Stimulated activated CD8-positive, alpha-beta memory T cell treated with anti-CD3 and anti-CD28 coated beads, Interleukin-7, amount 100 ng/mL, for 48 hours (primary cell): ENCODE results near the gene ALKBH2.

Source experiments
- DNase-seq, 2 donors: peaks; one replicate each; pipeline ENCODE4 v3.0.0-alpha.2; 2020; ENCODE audit warnings: low read depth in 1 of 2; ENCODE audit errors: extremely low read depth in 1 of 2

ALKBH2 gene

DNA sequence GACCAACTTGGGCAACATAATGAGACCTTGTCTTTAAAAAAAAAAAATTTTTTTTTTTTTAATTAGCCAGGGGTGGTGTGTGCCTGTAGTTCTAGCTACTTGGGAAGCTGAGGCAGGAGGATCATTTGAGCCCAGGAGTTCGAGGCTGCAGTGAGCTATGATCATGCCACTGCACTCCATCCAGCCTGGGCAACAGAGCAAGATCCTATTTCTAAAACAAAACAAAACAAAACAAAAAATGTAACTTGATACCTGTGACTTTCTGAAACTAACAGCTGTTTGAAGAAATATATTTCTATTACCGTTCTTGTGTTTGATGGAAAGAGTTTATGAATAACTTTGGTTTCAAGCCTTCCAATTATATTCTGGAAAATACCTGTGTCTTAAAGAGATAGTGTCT lies 21.4 kb upstream of the ALKBH2 start:
- no peak for DNase-seq

DNA sequence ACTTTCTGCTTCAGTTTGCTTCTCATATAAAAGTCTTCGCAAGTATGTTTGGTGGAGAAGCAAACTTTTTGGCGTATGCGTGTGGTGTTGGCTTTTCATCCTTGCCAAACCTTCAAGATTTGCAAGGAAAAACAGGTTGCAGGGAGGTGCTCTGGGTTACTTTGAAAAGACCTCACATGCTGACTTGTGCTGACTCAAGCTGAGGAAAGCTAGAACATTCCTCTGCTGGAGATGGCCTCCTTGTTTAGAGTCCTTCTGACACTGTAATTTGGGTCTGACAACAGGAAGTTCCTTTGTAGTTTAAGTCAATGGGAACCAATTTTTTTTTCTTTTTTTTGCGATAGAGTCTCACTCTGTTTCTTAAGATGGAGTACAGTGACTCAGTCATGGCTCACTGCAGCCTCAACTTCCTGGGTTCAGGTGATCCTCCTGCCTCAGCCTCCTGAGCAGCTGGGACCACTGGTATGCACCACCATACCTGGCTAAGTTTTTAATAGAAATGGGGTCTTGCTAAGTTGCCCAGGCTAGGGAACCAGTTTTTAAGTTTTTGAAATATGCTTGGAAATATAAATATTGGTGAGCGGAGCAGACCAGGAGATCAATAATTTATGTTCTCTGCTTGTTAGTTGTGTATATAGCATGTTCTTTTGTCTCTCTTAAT lies 20.5 kb upstream of the ALKBH2 start:
- DNase-seq = no peak

GRCh38 chr12:109112720-109113465 lies 19.6 kb upstream of the ALKBH2 start:
- no peak for DNase-seq

DNA sequence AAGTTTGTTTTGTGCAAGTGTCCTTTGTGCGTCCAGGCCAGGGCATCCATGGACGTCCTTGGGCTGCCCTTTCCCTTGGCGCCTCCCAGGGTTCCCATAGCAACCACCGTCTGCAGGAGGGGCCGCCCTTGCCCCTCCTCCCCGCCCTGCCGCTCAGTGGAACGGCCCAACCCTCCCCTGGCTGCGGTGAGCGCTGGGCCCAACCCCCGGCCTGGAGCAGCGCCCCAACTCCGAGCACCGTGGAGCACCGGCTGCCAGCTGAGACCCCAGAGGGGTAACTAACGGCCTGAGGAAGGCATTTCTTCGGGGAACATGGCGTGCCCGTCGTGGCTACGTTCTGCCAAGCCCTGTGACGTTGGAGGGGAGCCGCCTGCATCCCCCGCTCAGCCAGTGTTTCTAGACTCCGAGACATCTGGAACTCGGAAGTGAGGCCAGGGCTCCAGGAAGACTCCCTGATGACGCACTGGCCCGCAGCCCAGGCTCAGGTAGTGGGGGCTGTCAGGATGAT lies 17.8 kb upstream of the ALKBH2 start:
- DNase-seq = peak in 1 of 2 donors; percentile 44

GRCh38 chr12:109109746-109110350 lies 16.6 kb upstream of the ALKBH2 start:
- no peak for DNase-seq

GRCh38 chr12:109105176-109105575 lies 11.9 kb upstream of the ALKBH2 start:
- DNase-seq = no peak

GRCh38 chr12:109102491-109102890 lies 9.2 kb upstream of the ALKBH2 start:
- no peak for DNase-seq

- DNase-seq = no peak
Measured at GRCh38 chr12:109100741-109101140, 7.5 kb upstream of the ALKBH2 start.

DNA sequence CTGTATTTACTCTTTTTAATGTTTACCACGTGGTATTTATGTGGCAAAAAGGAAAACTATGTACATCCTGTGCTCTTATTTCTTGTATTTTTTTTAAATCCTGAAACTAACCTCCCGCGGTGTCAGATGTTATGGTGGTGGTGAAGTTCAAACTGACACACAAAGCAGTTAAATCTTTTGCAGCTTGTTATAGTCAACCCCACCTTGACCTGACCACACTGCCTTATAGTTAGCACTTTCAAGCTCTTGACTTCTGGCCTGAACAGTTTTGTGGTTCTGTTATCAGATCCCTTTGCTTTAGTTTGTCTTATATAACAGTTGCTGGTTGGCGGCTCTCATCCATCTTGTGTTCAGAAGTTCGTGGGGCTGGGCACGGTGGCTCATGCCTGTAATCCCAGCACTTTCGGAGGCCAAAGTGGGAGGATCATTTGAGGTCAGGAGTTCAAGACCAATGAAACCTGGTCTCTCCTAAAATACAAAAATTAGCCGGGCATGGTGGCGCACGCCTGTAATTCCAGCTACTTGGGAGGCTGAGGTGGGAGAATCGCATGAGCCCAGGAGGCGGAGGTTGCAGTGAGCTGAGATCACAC lies 6.3 kb upstream of the ALKBH2 start:
- DNase-seq = no peak

- no peak for DNase-seq
Measured at GRCh38 chr12:109098651-109099050, 5.4 kb upstream of the ALKBH2 start.

GRCh38 chr12:109098183-109098604 lies 4.9 kb upstream of the ALKBH2 start:
- DNase-seq = no peak

GRCh38 chr12:109097435-109098182 lies 4.3 kb upstream of the ALKBH2 start, which contains the start of gene UNG:
Gene UNG, plus strand, starts transcription at chr12:109097597. Its CDS starts 83 bp downstream, at chr12:109097680.
- DNase-seq = peak; percentile 86 to 93

GRCh38 chr12:109097140-109097434 lies 3.8 kb upstream of the ALKBH2 start:
- DNase-seq = no peak

DNA sequence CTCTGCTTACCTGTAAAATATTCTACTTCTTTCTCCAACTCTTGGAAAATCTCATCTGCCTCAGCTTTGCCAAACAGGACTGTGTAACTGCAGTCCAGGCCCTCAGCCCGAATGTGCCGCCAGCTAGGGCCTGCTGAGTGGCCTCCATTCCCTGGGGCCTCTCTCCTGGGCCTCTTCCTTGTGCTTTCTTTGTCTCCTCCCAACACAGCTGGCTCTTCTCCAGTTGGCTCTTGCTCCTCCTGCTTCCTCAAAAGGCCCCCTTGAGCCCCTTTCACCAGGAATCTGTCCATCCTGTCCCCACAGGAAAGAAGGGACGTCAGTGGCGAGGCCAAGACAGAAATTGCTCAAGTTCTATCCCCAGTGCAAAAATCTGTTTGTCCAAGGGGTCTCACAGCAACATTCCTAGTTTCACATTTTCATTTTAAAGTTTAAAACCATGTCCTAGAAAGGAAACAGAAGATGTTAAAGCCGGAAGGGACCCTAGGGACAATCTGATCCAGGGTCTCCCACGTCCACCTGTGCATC lies 713 bp downstream of the ALKBH2 start:
- no peak for DNase-seq

DNA sequence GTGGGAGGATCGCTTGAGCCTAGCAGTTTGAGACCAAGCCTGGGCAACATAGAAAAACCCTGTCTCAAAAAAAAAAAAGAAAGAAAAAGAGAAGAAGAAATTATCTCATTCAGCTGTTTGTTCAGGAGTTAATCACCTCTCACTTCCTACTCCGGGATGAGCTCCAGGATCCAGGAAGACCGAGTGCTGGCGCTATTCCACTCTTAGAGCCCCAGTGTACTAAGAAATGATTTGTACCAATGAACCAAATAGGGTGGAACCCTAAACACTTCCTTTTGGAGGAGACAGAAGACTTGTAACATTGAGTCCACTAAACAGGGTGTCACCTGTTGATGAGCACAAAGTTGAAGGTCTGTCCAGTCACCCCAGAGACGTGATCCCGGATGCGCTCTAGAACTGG lies 3.6 kb downstream of the ALKBH2 start:
- no peak for DNase-seq

DNA sequence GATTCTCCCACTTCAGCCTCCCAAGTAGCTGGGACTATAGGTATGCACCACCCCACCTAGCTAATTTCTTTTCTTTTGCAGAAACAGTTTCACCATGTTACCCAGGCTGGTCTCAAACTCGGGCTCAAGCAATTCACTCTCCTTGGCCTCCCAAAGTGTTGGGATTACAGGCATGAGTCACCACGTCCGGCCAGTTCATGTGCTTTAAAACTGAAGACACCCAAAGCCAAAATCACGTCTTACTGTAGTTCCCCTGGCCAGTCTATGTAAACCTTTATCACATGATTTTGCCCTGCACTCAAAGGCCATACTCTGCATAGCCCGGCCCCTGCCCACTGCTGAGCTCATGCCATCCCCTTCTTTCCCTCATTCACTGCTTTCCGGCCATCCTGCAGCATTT lies 4.5 kb downstream of the ALKBH2 start:
- no peak for DNase-seq

GRCh38 chr12:109087250-109087649 lies 6.0 kb downstream of the ALKBH2 start:
- no peak for DNase-seq

DNA sequence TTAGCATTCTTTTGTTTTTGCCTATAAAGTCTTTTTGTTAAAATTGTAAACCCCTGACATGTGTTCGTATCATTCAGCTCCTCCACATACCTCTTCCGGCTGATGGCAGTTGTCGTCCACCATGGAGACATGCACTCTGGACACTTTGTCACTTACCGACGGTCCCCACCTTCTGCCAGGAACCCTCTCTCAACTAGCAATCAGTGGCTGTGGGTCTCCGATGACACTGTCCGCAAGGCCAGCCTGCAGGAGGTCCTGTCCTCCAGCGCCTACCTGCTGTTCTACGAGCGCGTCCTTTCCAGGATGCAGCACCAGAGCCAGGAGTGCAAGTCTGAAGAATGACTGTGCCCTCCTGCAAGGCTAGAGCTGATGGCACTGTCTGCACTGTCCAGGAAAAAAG lies 7.7 kb downstream of the ALKBH2 start:
- no peak for DNase-seq

DNA sequence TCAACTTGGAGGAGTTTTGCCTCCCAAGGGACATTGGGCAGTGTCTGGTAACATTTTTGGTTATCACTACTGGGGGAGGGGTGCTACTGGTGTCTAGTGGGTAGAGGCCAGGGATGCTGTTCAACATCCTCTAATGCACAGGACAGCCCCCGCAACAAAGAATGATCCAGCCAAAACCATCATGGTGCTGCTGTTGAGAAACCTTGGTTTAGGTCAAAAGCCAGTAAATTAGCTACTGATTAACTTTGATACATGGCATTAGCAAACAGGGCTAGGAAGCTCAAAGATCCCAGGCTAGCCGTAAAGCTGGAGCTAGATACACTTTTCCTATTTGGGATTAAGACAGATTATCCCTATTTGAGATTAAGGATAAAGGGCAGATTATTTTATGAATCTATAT lies 8.8 kb downstream of the ALKBH2 start:
- DNase-seq = no peak

GRCh38 chr12:109082751-109083150 lies 10.5 kb downstream of the ALKBH2 start:
- no peak for DNase-seq

DNA sequence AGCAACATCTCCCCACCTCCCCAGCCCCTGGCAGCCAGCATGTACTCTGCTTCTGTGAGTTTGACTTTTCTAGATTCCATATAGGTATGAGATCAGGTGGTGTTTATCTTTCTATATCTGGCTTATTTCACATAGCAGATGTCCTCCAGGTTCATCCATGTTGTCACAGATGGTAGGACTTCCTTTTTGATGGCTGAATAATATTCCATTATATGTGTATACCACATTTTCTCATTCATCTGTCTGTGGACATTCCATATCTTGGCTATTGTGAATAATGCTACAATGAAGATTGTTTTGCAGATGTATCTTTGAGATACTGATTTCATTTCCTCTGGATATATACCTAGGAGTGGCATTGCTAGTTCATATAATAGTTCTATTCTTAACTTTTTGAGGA lies 18.4 kb downstream of the ALKBH2 start:
- DNase-seq = no peak
